Nephron (organoid): ENCODE measurements around the gene ANAPC15.

Experiments
- H3K27ac Mint-ChIP-seq, 3 experiments: 2 replicates each; pipeline ENCODE4 v1.8.0; 2020; ENCODE audit warnings: mixed read lengths in 3 of 3, mild to moderate bottlenecking in 2 of 3, moderate library complexity in 1 of 3
- H3K27me3 Mint-ChIP-seq: 2 replicates; pipeline ENCODE4 v1.8.0; 2021; ENCODE audit warnings: low read depth, mild to moderate bottlenecking, moderate library complexity, mixed read lengths
- H3K36me3 Mint-ChIP-seq: 2 replicates; pipeline ENCODE4 v1.8.0; 2020; ENCODE audit warnings: low read depth, mixed read lengths
- H3K4me1 Mint-ChIP-seq: 2 replicates; pipeline ENCODE4 v1.8.0; 2020; ENCODE audit warnings: mixed read lengths
- H3K4me3 Mint-ChIP-seq, 3 experiments: 2 replicates each; pipeline ENCODE4 v1.8.0; 2020; ENCODE audit warnings: mild to moderate bottlenecking in 3 of 3, mixed read lengths in 3 of 3, moderate library complexity in 2 of 3
- H3K9me3 Mint-ChIP-seq: 2 replicates; pipeline ENCODE4 v1.8.0; 2020; ENCODE audit warnings: mixed read lengths
- CTCF ChIP-seq, 3 experiments: fragments of 200-600 bp; sonication (generic); IDR thresholded peaks; one replicate each; pipeline ENCODE4 v1.5.0; 2021; ENCODE audit warnings: antibody characterized with exemption in 3 of 3; ENCODE audit not compliant: unreplicated experiment in 3 of 3

ANAPC15 gene

GRCh38 chr11:72085621-72086351 is 26.7 kb downstream of the ANAPC15 start:
- peaks cover 17% of the 10 kb centered on the region for H3K4me1 Mint-ChIP-seq
- no peak for TF ChIP-seq CTCF (IDR thresholded peaks at IDR 0.05; ENCODE audit: unreplicated experiment in 3 of 3)
- H3K9me3 Mint-ChIP-seq, result no peaks in the 10 kb centered on the region
- H3K27me3 Mint-ChIP-seq, result no peaks in the 10 kb centered on the region
- peak overlapping the region in 1 of 3 experiments; percentile 24 for H3K4me3 Mint-ChIP-seq
- peak overlapping the region in 2 of 3 experiments; percentile 52 to 64 for H3K27ac Mint-ChIP-seq
- H3K36me3 Mint-ChIP-seq, result peaks cover 12% of the 10 kb centered on the region

- H3K9me3 Mint-ChIP-seq, result no peaks in the 10 kb centered on the region
- H3K36me3 Mint-ChIP-seq, result peaks cover 11% of the 10 kb centered on the region
- peaks cover 21% of the 10 kb centered on the region for H3K4me1 Mint-ChIP-seq
- no peak overlapping the region for H3K4me3 Mint-ChIP-seq
- no peaks in the 10 kb centered on the region for H3K27me3 Mint-ChIP-seq
- H3K27ac Mint-ChIP-seq, result no peak overlapping the region
- no peak for TF ChIP-seq CTCF (IDR thresholded peaks at IDR 0.05; ENCODE audit: unreplicated experiment in 3 of 3)
These were observed 27.5 kb downstream of the ANAPC15 start for GRCh38 chr11:72084965-72085364.

GRCh38 chr11:72084076-72084475 is 28.4 kb downstream of the ANAPC15 start:
- no peak overlapping the region for H3K4me3 Mint-ChIP-seq
- H3K27me3 Mint-ChIP-seq, result no peaks in the 10 kb centered on the region
- no peaks in the 10 kb centered on the region for H3K9me3 Mint-ChIP-seq
- TF ChIP-seq CTCF (IDR thresholded peaks at IDR 0.05; ENCODE audit: unreplicated experiment in 3 of 3), result no peak
- peaks cover 9% of the 10 kb centered on the region for H3K36me3 Mint-ChIP-seq
- H3K27ac Mint-ChIP-seq, result no peak overlapping the region
- peaks cover 21% of the 10 kb centered on the region for H3K4me1 Mint-ChIP-seq

- H3K4me3 Mint-ChIP-seq, result peak overlapping the region in 2 of 3 experiments; percentile 27 to 36
- H3K36me3 Mint-ChIP-seq, result peaks cover 9% of the 10 kb centered on the region
- H3K4me1 Mint-ChIP-seq, result peaks cover 27% of the 10 kb centered on the region
- no peaks in the 10 kb centered on the region for H3K9me3 Mint-ChIP-seq
- TF ChIP-seq CTCF (IDR thresholded peaks at IDR 0.05; ENCODE audit: unreplicated experiment in 3 of 3), result no peak
- no peaks in the 10 kb centered on the region for H3K27me3 Mint-ChIP-seq
- peak overlapping the region in 2 of 3 experiments; percentile 23 to 31 for H3K27ac Mint-ChIP-seq
These were observed 29.1 kb downstream of the ANAPC15 start for GRCh38 chr11:72083414-72083813.

GRCh38 chr11:72081821-72082453 is 30.6 kb downstream of the ANAPC15 start:
- H3K9me3 Mint-ChIP-seq, result no peaks in the 10 kb centered on the region
- peaks cover 4% of the 10 kb centered on the region for H3K36me3 Mint-ChIP-seq
- peak overlapping the region; percentile 77 to 95 (median 77) for H3K4me3 Mint-ChIP-seq
- TF ChIP-seq CTCF (IDR thresholded peaks at IDR 0.05; ENCODE audit: unreplicated experiment in 3 of 3), result no peak
- peaks cover 33% of the 10 kb centered on the region for H3K4me1 Mint-ChIP-seq
- H3K27ac Mint-ChIP-seq, result peak overlapping the region; percentile 88 to 95 (median 93)
- no peaks in the 10 kb centered on the region for H3K27me3 Mint-ChIP-seq
